Liver (tissue), 3 donors: Measurements from ENCODE around the gene GUCY1B1.

ENCODE experiments used
- GABPA ChIP-seq, 2 donors: IDR thresholded peaks in 1 of 2; conservative IDR thresholded peaks in 1 of 2; 2 replicates each; pipeline ENCODE4 v1.6.1; 2016; ENCODE audit warnings: antibody characterized with exemption in 2 of 2, mild to moderate bottlenecking in 1 of 2, moderate library complexity in 1 of 2
- RAD21 ChIP-seq, 2 donors: IDR thresholded peaks; 2 replicates each; pipeline ENCODE4 v1.6.1; 2016; ENCODE audit warnings: antibody characterized with exemption in 2 of 2, mild to moderate bottlenecking in 2 of 2
- TAF1 ChIP-seq: conservative IDR thresholded peaks from 2 replicates; pipeline ENCODE4 v1.6.1; 2016; ENCODE audit warnings: antibody characterized with exemption, mild to moderate bottlenecking
- TF ChIP-seq, protein P1 (sequence below): fragments of 150-350 bp; IDR thresholded peaks from 2 replicates; pipeline ENCODE4 v1.5.1; 2017; ENCODE audit warnings: improper control_type of control experiment, low read depth, low read length; ENCODE audit not compliant: missing input control
- donor health status: healthy.
- donor health status: healthy.

DNA sequence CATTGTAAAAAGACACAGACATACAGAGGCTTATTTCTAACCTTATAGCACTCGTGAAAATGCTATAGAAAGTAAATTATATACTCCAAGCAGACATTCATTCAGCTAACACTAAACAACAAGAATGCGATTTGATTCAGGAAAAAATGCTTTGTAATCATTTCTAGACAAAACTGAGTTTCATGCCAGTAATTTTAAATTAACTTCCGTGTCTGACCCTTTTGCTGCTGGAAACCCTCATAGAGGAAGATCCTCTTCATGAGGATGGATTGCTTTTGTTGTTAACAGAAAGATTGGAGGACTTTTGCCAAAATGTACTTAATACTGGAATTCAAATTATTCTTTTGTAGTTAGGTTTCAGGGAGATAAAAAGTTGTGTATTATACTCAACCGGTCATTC is 48.9 kb upstream of the GUCY1B1 start:
- TF ChIP-seq TAF1 (no peak), RAD21 (IDR thresholded peaks at IDR 0.05) (no peak), GABPA (IDR thresholded peaks at IDR 0.05 in 1 of 2, conservative IDR thresholded peaks at IDR 0.05 in 1 of 2) (no peak)
- TF ChIP-seq, protein P1, sequence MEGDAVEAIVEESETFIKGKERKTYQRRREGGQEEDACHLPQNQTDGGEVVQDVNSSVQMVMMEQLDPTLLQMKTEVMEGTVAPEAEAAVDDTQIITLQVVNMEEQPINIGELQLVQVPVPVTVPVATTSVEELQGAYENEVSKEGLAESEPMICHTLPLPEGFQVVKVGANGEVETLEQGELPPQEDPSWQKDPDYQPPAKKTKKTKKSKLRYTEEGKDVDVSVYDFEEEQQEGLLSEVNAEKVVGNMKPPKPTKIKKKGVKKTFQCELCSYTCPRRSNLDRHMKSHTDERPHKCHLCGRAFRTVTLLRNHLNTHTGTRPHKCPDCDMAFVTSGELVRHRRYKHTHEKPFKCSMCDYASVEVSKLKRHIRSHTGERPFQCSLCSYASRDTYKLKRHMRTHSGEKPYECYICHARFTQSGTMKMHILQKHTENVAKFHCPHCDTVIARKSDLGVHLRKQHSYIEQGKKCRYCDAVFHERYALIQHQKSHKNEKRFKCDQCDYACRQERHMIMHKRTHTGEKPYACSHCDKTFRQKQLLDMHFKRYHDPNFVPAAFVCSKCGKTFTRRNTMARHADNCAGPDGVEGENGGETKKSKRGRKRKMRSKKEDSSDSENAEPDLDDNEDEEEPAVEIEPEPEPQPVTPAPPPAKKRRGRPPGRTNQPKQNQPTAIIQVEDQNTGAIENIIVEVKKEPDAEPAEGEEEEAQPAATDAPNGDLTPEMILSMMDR = no peak
